Testis (tissue), 3 donors: ENCODE measurements around the gene TEX48. TPM values are rescaled to one million over a fixed set of nuclear protein-coding genes. Genes with fewer than 3 reads are reported as not detected.

ENCODE experiments used
- DNase-seq: peaks from one replicate; pipeline ENCODE4 v3.0.0-alpha.2; 2019
- H3K27ac ChIP-seq, 2 donors: fragments of 200-600 bp; sonication (generic); one replicate each; pipeline ENCODE4 v1.5.1; 2019
- H3K27me3 ChIP-seq: fragments of 200-600 bp; sonication (generic); one replicate; pipeline ENCODE4 v1.5.1; 2019
- H3K36me3 ChIP-seq: fragments of 200-600 bp; sonication (generic); one replicate; pipeline ENCODE4 v1.5.1; 2017; ENCODE audit warnings: low read depth; ENCODE audit errors: missing control alignments
- H3K4me1 ChIP-seq: fragments of 200-600 bp; sonication (generic); one replicate; pipeline ENCODE4 v1.5.1; 2019
- H3K4me3 ChIP-seq, 2 donors: fragments of 200-600 bp; sonication (generic); one replicate each; pipeline ENCODE4 v1.5.1; 2017 to 2019
- H3K9me3 ChIP-seq: fragments of 200-600 bp; sonication (generic); one replicate; pipeline ENCODE4 v1.5.1; 2017
- CTCF ChIP-seq, 3 experiments: fragments of 450-650 bp in 2 of 3; fragments of 200-600 bp in 1 of 3; sonication (generic) in 1 of 3; IDR thresholded peaks; one replicate each; pipeline ENCODE4 v1.5.1; 2016 to 2019; ENCODE audit warnings: antibody characterized with exemption in 3 of 3, mild to moderate bottlenecking in 2 of 3, moderate library complexity in 1 of 3
- POLR2A ChIP-seq: fragments of 450-650 bp; IDR thresholded peaks from one replicate; pipeline ENCODE4 v1.6.1; 2017; ENCODE audit warnings: antibody characterized with exemption, mild to moderate bottlenecking, moderate library complexity
- WGBS, 2 donors: methylation state at CpG; one replicate each; pipeline ENCODE4 v1.1.5; 2018; 5-methylcytosine and 5-hydroxymethylcytosine counted together
- intact Hi-C: fragments of 100-400 bp; cut with DNase I; formaldehyde crosslinking; loops from one replicate; pipeline ENCODE4 v1.15.1; 2023; ENCODE audit warnings: low total_unique reads
- polyA plus RNA-seq: library from polyadenylated mRNA; stranded (reverse); fragments of 350-450 nt; fragmentation: Illumina TruSeq; extraction: RNeasy Lipid Tissue Mini Kit (QIAGEN cat#74804); gene quantifications from one replicate; pipeline ENCODE4 v1.2.3, GENCODE V29; 2014; ENCODE audit warnings: low read depth, low replicate concordance; ENCODE audit not compliant: insufficient read depth
- total RNA-seq, 2 donors: library from RNA; depleted of rRNA; stranded (reverse); fragments of >200 nt; gene quantifications; one replicate each; pipeline ENCODE4 v1.2.3, GENCODE V29; 2016

Gene TEX48
- total and polyA plus RNA-seq, 3 donors from 2014 or later: 11.5 to 44.0 (median 34.6) TPM

- no peak overlapping the region for H3K4me3 ChIP-seq
- no peaks in the 10 kb centered on the region for H3K4me1 ChIP-seq
- 93% methylated on average over 3 of the region's 3 CpGs; no CpG with 5 or more reads in 1 of the 2 donors for WGBS, 2 donors
- intact Hi-C loops: no loop called here
- H3K36me3 ChIP-seq: no peaks in the 10 kb centered on the region
- DNase-seq: no peak
- no peaks in the 10 kb centered on the region for H3K27me3 ChIP-seq
- no peak overlapping the region for H3K27ac ChIP-seq
- H3K9me3 ChIP-seq: no peaks in the 10 kb centered on the region
- TF ChIP-seq POLR2A: no peak
- no peak for TF ChIP-seq CTCF (IDR thresholded peaks at IDR 0.05)
Observed at GRCh38 chr9:114720086-114720676, 38.2 kb upstream of the TEX48 start.

- WGBS, 2 donors: 88 to 91% methylated on average over 3 to 4 of the region's 4 CpGs
- Histone ChIP-seq H3K4me1 (no peaks in the 10 kb centered on the region), H3K27ac (no peak overlapping the region), H3K4me3 (no peak overlapping the region), H3K9me3 (no peaks in the 10 kb centered on the region), H3K36me3 (no peaks in the 10 kb centered on the region), H3K27me3 (no peaks in the 10 kb centered on the region)
- DNase-seq: no peak
- intact Hi-C loops: no loop called here
- no peak for TF ChIP-seq POLR2A
- TF ChIP-seq CTCF (IDR thresholded peaks at IDR 0.05): no peak
Observed at GRCh38 chr9:114719290-114719689, 37.3 kb upstream of the TEX48 start.

- no peaks in the 10 kb centered on the region for H3K27me3 ChIP-seq
- no peak for TF ChIP-seq CTCF (IDR thresholded peaks at IDR 0.05)
- TF ChIP-seq POLR2A: no peak
- intact Hi-C loops: no loop called here
- DNase-seq: no peak
- no peaks in the 10 kb centered on the region for H3K4me1 ChIP-seq
- WGBS, 2 donors: 82 to 87% methylated on average over 6 to 8 of the region's 8 CpGs
- H3K9me3 ChIP-seq: no peaks in the 10 kb centered on the region
- no peak overlapping the region for H3K27ac ChIP-seq
- H3K4me3 ChIP-seq: no peak overlapping the region
- no peaks in the 10 kb centered on the region for H3K36me3 ChIP-seq
Observed at GRCh38 chr9:114718801-114719221, 36.8 kb upstream of the TEX48 start.

GRCh38 chr9:114717908-114718486 lies 36.0 kb upstream of the TEX48 start:
- no peak for DNase-seq
- H3K36me3 ChIP-seq: no peaks in the 10 kb centered on the region
- no peak overlapping the region for H3K27ac ChIP-seq
- intact Hi-C loops: no loop called here
- no peaks in the 10 kb centered on the region for H3K9me3 ChIP-seq
- no peak overlapping the region for H3K4me3 ChIP-seq
- no peaks in the 10 kb centered on the region for H3K27me3 ChIP-seq
- 87 to 91% methylated on average over 3 of the region's 3 CpGs for WGBS, 2 donors
- TF ChIP-seq POLR2A: no peak
- no peak for TF ChIP-seq CTCF (IDR thresholded peaks at IDR 0.05)
- no peaks in the 10 kb centered on the region for H3K4me1 ChIP-seq

- H3K9me3 ChIP-seq: no peaks in the 10 kb centered on the region
- intact Hi-C loops: no loop called here
- 77 to 83% methylated on average over 1 of the region's 1 CpG for WGBS, 2 donors
Observed at GRCh38 chr9:114709636-114710035, 27.6 kb upstream of the TEX48 start.

More at GRCh38 chr9:114709636-114710035, 27.6 kb upstream of the TEX48 start:
- no peaks in the 10 kb centered on the region for H3K4me1 ChIP-seq
- no peak overlapping the region for H3K4me3 ChIP-seq
- H3K27ac ChIP-seq: no peak overlapping the region
- no peaks in the 10 kb centered on the region for H3K27me3 ChIP-seq
- no peak for DNase-seq
- TF ChIP-seq POLR2A: no peak
- TF ChIP-seq CTCF (IDR thresholded peaks at IDR 0.05): no peak
- no peaks in the 10 kb centered on the region for H3K36me3 ChIP-seq
